Spleen (tissue), 7 donors: ENCODE measurements around the gene HIPK2.

Source experiments
- CTCF ChIP-seq, 11 experiments: fragments of 200-600 bp in 7 of 11; fragments of 450-650 bp in 4 of 11; sonication (generic) in 4 of 11; IDR thresholded peaks in 8 of 11; conservative IDR thresholded peaks in 3 of 11; 1 replicate in 7 of 11; 2 replicates in 4 of 11; pipeline versions ENCODE4 v1.4.0 to v1.8.0; 2016 to 2021; ENCODE audit warnings: antibody characterized with exemption in 11 of 11, inconsistent platforms in 4 of 11, mild to moderate bottlenecking in 1 of 11
- POLR2AphosphoS5 ChIP-seq, 3 donors: sonication (generic); formaldehyde crosslinking; IDR thresholded peaks; one replicate each; pipeline ENCODE4 v1.5.1; 2017; ENCODE audit warnings: antibody characterized with exemption in 3 of 3
- donor health status: DM: no; HTN: no; CAD: no; lungs with moderate emphysema.
- donor health status: DM: no; HTN: no; CAD: no.
- donor health status: DM: no; HTN: no; CAD: no.

GRCh38 chr7:139681463-139681755 lies 96.4 kb downstream of the HIPK2 start:
- TF ChIP-seq CTCF (IDR thresholded peaks at IDR 0.05 in 8 of 11, conservative IDR thresholded peaks at IDR 0.05 in 3 of 11) = no peak
- no peak for TF ChIP-seq POLR2AphosphoS5 (IDR thresholded peaks at IDR 0.05)
